ENCODE measurements around the gene PTPN4.

- no peak for TF ChIP-seq POLR2AphosphoS5 (IDR thresholded peaks at IDR 0.05; ENCODE audit: low read depth, low read length)
- TF ChIP-seq CTCF (IDR thresholded peaks at IDR 0.05; ENCODE audit: control extremely low read depth in 1 of 3, insufficient read depth in 1 of 3, low read depth in 1 of 3, low read length in 3 of 3), result no peak
- TF ChIP-seq CHD2 (IDR thresholded peaks at IDR 0.05; ENCODE audit: low read length), result no peak
- TF ChIP-seq EZH2 (IDR thresholded peaks at IDR 0.05; ENCODE audit: low read depth, low read length, severe bottlenecking), result no peak
- TF ChIP-seq POLR2A (IDR thresholded peaks at IDR 0.05; ENCODE audit: control extremely low read depth in 1 of 2, low read depth in 2 of 2, low read length in 2 of 2), result no peak
- no peak for TF ChIP-seq NRF1 (IDR thresholded peaks at IDR 0.05; ENCODE audit: low read depth, low read length)
- no peak for TF ChIP-seq EP300 (IDR thresholded peaks at IDR 0.05; ENCODE audit: borderline replicate concordance in 1 of 2, low read depth in 2 of 2, low read length in 2 of 2)
- no peak for TF ChIP-seq CHD1 (IDR thresholded peaks at IDR 0.05; ENCODE audit: low read depth, low read length)
- TF ChIP-seq, protein P1, sequence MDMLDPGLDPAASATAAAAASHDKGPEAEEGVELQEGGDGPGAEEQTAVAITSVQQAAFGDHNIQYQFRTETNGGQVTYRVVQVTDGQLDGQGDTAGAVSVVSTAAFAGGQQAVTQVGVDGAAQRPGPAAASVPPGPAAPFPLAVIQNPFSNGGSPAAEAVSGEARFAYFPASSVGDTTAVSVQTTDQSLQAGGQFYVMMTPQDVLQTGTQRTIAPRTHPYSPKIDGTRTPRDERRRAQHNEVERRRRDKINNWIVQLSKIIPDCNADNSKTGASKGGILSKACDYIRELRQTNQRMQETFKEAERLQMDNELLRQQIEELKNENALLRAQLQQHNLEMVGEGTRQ (IDR thresholded peaks at IDR 0.05; ENCODE audit: low read length), result no peak
- no peak for TF ChIP-seq RBBP5 (IDR thresholded peaks at IDR 0.05; ENCODE audit: borderline replicate concordance, low read depth, low read length)
- no peak for TF ChIP-seq SUZ12 (IDR thresholded peaks at IDR 0.05; ENCODE audit: low read length)
These were observed 10.2 kb upstream of the PTPN4 start for GRCh38 chr2:119749477-119750012.

Data from H1 (cell line).